Activated CD4-positive, alpha-beta T cell treated with anti-CD3 and anti-CD28 coated beads, Interleukin-2, Interleukin-4, amounts not matched to agents 100 ng/mL and 50 ng/mL, durations not matched to agents 16 hours and 8 hours (primary cell): ENCODE results near the gene TBC1D24.
A peak's percentile ranks its signal among the peaks of the same experiment; 100 is the strongest.
"Not testable (repeated sequence)": the region's sequence is repeated elsewhere in the genome, so short reads cannot be mapped to it uniquely, and the experiment has no call there.

ENCODE experiments used
- DNase-seq: peaks from one replicate; pipeline ENCODE4 v3.0.0-alpha.2; 2020; ENCODE audit warnings: low spot score

The TBC1D24 gene

DNA sequence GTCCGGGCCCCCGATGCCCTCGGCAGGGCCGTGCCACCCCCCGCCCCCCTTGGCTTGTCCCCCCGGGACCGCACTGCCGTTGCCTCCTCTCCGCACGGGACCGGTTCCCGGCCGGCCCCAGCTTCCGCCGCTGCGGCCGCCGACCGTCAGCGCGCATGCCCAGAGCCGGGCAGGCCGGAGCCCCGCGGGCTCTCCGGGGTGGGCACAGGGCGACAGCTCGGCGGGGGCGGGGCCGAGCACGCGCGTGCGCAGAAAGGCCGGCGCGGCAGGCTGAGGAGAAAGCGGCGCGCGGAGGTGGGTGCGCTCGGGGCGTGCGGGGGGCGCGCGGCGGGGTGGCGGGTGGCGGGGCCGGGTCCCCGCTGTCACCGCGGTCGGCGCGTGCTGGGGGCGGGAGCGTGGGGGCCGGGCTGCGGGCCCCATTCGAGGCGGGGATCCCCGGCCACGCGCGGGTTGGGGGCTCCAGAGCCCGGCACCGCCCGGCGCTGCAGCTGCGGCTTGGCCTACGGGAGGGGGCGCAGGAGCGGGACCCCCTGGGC lies at the start of gene TBC1D24:
TBC1D24 (plus strand) TSS at position 251 of the 536 bp plus-strand sequence. CDS start 21,022 bp downstream, outside the sequence.
- DNase-seq = peak; percentile 90

DNA sequence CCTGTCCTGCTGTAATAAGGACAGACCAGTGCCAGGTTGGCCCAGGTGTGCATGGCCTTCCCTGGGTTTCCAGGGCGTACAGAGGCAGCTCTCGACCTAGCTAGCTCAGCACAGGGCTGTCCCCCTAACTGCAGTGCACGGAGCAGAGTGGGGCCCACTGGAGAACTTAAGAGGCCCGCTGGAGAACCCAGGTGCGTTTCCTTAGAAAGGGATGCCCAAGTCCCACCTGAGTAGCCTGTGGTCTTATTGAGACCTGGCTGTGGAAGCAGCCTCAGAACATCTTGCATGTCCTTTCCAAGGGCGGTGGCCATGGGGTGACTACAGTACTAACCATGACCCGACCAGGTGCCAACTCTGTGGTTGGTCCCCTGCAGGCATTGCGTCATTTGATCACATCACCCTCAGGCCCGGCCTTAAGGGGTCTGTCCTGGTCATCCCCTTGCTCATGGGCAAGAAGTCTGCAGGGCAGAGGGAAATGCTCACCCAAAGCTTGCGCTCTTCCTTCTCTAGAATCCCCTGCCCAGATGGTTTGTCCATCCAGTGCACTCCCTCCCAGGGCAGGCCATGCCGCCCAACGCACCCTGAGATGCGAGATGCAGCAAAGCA lies 49.0 kb upstream of the TBC1D24 start:
- DNase-seq = no peak

GRCh38 chr16:2426941-2427361 lies 48.0 kb upstream of the TBC1D24 start:
- DNase-seq = no peak

DNA sequence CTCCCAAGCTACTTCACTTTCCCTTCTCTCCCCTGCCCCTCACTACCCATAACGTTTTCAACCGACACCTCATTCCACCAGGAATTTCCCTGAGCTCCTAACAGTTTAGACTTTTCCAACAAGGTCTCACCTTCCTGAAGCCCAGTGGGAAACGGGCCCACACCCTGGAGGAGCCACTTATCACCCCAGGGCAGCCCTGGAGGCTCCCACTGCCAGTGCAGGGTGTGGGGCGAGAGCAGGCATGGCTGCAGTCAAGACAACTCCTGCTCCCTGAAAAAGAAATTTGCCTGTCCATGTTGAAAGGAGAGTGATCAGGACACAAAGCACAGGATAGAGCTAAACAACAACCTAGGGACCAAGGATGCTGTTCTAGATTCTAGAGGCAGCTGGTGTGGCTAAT lies 47.4 kb upstream of the TBC1D24 start:
- no peak for DNase-seq

- DNase-seq = no peak
These were observed 46.7 kb upstream of the TBC1D24 start for GRCh38 chr16:2428051-2428783.

GRCh38 chr16:2428784-2429033 lies 46.2 kb upstream of the TBC1D24 start:
- DNase-seq = no peak

GRCh38 chr16:2429034-2429770 lies 45.7 kb upstream of the TBC1D24 start, which contains the start of gene CCNF:
CCNF (plus strand) TSS chr16:2429447; CDS start chr16:2429482, 35 bp downstream.
- peak; percentile 99 for DNase-seq

DNA sequence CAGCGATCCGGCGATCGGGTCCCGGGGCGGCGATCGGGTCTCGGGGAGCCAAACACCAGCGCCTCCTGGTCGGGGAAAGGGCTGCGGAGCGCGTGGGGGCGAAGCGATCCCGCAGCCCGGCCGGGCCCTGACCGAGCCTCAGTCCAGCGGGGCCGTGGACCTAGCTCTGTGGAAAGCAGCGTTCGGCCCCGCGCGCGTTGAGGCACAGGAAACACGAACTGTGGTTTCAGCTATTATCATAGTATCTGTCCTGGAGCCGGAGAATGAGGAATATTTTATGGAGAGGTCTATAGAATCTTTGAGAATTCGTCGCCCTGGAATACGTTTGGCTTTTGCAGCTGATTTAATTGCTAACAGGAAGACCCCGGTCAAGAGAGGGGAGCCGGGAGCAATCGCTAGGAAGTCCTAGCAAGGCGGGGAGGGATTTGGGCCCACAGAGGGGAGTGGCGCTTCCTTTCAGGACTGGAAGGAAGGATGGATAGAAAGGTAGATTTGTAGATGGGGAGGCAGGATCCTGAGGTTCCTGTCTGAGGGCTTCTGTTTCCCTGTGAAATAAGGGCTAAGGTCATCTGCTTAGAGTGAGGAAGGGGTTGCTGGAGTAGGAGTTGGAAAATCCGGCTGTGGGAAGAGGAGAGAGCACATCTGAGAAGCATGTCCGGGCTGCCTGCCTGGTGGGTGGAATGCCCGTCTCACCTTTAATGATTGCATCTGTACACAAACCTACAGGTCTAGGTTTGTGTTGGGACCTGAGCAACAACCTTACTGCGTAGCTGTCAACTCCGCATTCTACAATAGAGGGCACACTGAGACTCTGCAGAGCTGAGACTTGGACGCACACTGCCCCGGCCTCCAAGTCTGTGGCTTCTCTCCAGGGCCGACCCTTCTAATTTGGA lies 44.9 kb upstream of the TBC1D24 start:
- peak; percentile 21 for DNase-seq

DNA sequence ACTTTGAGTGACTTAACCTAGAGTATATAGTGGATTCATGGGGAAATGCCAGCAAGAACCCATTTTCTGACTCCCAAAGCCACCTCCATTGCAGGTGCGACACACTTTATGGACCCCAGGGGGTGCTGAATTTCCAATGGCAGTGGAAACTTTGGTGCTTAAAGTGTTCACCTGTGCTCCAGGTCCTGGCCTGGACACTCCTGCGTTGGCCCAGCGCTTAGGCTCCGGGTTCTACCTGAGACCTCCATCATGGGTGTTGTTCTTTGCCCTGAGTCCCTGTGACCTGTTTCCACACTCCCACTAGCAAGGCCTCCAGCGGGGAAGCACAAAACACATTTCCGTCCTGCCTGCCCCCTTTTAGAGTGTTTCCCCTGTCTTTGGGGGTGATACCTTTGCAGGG lies 42.6 kb upstream of the TBC1D24 start:
- DNase-seq = no peak

GRCh38 chr16:2432801-2433505 lies 42.0 kb upstream of the TBC1D24 start:
- no peak for DNase-seq

DNA sequence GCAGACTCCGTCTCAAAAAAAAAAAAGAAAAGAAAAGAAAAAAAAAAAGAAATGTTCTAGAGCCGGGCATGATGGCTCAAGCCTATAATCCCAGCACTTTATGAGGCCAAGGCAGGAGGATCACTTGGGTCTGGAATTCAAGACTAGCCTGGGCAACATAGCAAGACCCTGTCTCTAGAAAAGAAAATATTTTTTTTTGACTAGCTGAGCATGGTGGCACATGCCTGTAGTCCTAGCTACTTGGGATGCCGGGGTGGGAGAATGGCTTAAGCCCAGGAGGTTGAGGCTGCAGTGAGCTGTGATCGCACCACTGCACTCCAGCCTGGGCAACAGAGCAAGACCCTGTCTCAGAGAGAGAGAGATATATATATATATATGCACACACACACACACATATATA lies 39.7 kb upstream of the TBC1D24 start:
- not testable (repeated sequence) for DNase-seq

DNA sequence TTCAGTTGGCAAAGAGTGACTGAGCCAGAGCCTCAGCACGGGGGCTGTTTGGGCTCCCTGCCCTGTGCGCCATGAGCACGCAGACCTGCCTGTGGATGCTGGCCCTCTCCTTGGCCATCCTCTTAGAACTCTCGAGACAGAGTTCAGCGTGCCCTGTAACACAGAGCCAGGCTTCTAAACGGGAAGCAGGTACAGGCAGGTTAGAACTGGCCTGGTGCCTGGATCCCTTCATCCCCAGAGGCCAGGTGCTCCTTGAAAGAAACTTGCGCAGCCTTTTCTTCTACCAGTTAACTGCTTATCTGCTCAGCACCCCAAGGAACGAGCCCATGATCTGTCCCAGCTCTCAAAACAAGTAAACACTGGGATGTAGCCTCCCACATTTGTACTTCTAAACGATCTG lies 38.8 kb upstream of the TBC1D24 start:
- DNase-seq = no peak

DNA sequence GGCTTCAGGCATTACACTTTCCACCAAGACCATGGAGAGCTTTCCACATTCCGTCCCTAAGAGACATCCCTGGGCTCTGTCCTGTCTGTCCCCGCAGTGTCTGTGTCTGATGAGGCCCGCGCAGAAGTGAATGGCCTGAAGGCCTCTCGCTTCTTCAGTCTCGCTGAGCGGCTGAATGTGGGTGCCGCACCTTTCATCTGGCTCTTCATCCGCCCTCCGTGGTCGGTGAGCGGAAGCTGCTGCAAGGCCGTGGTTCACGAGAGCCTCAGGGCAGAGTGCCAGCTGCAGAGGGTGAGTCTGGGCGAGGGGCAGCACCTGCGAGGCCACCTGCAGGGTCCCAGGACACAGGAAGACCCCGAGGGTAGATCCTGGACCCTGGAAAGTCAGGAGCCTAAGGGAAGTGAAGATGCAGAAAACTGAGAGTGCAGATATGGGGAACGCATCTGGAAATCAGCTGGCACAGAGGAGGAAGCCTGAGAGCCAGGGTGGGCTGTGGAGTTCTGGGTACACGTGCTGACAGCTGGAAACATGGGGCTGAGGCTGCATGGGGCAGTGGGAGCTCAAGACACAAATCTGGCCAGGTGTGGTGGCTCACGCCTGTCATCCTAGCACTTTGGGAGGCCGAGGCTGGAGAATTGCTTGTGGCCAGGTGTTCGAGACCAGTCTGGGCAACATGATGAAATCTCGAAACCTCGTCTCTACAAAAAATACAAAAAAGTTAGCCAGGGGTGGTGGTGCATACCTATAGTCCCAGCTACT lies 37.7 kb upstream of the TBC1D24 start:
- no peak for DNase-seq

DNA sequence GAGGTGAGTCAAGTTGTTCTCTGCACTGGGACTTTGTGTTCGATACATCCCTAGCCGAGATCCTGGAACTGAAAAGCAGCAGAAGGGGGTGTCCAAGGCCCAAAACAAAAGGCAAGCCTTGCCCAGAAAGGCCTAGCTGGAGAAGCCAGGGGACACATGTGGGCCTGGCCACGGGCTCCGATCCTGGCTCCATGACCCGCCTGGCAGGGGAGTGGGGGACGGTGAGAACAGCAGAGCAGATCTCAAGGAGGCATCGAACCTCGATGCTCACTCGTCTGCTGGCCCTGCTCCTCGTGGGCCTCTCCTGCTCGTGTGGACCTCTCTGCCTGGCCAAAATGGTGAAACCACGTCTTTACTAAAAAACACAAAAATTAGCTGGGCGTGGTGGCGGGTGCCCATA lies 36.8 kb upstream of the TBC1D24 start:
- no peak for DNase-seq

DNA sequence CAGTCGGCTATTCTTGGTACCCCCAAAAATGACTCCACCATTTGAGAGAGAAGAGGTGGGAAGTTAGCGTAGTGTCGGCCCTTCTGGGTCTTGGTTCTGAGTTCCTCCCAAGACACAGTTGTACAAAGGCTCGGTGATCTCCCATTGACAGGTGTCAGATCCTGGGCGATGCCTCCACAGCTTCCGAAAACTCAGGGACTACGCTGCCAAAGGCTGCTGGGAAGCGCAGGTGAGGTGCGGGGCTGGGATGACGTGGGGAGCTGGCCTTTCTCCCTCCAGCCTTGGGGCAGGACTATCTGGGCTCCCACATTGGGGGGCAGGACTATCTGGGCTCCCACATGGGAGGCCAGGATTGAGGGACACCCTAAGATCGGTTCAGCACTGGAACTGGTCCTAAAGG lies 35.3 kb upstream of the TBC1D24 start:
- DNase-seq = no peak

DNA sequence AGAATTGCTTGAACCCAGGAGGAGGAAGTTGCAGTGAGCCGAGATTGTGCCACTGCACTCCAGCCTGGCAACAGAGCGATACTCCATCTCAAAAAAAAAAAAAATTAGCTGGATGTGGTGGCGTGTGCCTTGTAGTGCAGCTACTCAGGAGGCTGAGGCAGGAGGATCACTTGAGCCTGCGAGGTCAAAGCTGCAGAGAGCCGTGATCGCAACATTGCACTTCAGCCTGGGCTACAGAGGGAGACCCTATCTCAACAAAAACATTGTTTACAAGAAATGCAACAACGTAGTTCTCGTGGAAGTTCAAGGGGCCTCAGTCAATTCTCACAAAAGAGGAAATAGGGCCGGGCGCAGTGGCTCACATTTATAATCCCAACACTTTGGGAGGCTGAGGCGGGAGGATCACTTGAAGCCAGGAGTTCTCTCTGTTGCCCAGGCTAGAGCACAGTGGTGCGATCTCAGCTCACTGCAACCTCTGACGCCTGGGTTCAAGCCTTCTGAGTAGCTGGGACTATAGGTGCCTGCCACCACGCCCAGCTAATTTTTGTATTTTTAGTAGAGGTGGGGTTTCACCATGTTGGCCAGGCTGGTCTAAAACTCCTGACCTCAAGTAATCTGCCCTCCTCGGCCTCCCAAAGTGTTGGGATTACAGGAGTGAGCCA lies 33.7 kb upstream of the TBC1D24 start:
- DNase-seq = not testable (repeated sequence)

DNA sequence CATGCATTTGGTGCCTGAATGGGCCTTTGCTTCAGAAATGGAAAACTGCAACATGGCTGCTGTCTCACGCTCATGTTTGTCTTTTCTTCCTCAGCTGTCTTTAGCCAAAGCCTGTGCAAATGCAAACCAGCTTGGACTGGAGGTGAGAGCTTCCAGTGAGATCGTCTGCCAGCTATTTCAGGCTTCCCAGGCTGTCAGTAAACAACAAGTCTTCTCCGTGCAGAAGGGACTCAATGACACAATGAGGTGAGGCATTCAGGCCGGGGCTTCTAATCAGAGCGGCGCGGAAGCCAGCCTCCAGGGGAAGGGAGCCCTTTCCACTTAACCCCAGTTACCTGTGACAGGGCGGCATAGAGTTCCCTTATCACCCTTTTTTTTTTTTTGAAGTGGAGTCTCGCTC lies 31.4 kb upstream of the TBC1D24 start:
- DNase-seq = no peak

DNA sequence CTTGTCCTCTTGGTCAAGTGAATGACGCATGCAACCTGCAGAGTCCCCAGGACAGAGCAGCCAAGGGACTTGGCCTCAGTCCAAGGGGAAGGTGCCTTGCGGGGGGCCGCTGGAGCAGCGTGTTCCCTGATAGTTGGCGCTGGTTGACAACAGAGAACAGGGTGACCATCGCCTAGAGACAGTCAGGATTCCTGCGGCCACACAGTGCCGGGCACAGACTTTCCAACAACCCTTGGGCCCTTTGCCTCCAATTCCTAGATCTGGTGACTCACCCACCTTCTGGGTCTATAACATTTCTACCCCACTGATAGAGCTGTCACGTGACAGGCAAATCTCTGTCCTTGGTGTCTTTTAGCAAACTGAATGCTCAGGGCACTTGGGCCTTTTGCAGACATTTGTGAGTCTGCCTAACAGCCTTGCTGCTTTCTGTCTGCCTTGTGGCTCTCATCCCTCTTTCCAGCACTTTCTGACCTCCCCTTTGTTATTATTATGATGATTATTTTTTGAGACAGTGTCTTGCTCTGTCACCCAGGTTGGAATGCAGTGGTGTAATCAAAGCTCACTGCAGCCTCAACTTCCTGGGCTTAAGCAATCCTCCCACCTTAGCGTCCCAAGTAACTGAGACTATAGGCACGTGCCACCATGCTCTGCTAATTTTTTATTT lies 26.9 kb upstream of the TBC1D24 start:
- DNase-seq = no peak

GRCh38 chr16:2449118-2449517 lies 25.8 kb upstream of the TBC1D24 start:
- no peak for DNase-seq
